Naive thymus-derived CD4-positive, alpha-beta T cell (primary cell): ENCODE results near the gene MACF1. TPM values are rescaled to one million over a fixed set of nuclear protein-coding genes. Genes with fewer than 3 reads are reported as not detected.

Experiments used
- ATAC-seq: fragments of 150-1000 bp; cut with Tn5 transposase; 2 replicates; pipeline ENCODE4 v1.10.0; 2021; ENCODE audit warnings: mild to moderate bottlenecking, moderate library complexity
- CTCF ChIA-PET: fragments of 350-600 bp; sonication (Branson Sonifier 250); formaldehyde crosslinking; loops from one replicate; lab custom pipeline; 2021; ENCODE audit warnings: antibody characterized with exemption; lab: Charles Lee
- POLR2A ChIA-PET: fragments of 350-600 bp; sonication (Branson Sonifier 250); formaldehyde crosslinking; loops from one replicate; lab custom pipeline; 2021; ENCODE audit warnings: antibody characterized with exemption, inconsistent platforms; lab: Charles Lee
- DNase-seq, 9 donors: peaks; one replicate each; pipeline versions ENCODE4 v3.0.0 to v3.0.0-alpha.2; 2020 to 2022; ENCODE audit warnings: mixed read lengths in 1 of 9
- H3K27ac ChIP-seq: one replicate; pipeline ENCODE4 v1.7.0; 2013; ENCODE audit warnings: mild to moderate bottlenecking, low read depth, low read length, moderate library complexity
- H3K27me3 ChIP-seq, 2 donors: one replicate each; pipeline ENCODE4 v1.7.0; 2013; ENCODE audit warnings: low read length in 2 of 2, mild to moderate bottlenecking in 2 of 2, moderate library complexity in 2 of 2; ENCODE audit not compliant: control insufficient read depth in 2 of 2, insufficient read depth in 2 of 2
- H3K36me3 ChIP-seq, 3 experiments: 1 replicate in 2 of 3; 2 replicates in 1 of 3; pipeline ENCODE4 v1.7.0; 2013; ENCODE audit warnings: low read length in 3 of 3, mild to moderate bottlenecking in 3 of 3, moderate library complexity in 1 of 3; ENCODE audit not compliant: insufficient read depth in 3 of 3, control insufficient read depth in 2 of 3
- H3K4me1 ChIP-seq, 2 donors: one replicate each; pipeline ENCODE4 v1.7.0; 2013; ENCODE audit warnings: low read length in 2 of 2, mild to moderate bottlenecking in 2 of 2, moderate library complexity in 1 of 2; ENCODE audit not compliant: control insufficient read depth in 2 of 2, insufficient read depth in 2 of 2
- H3K4me3 ChIP-seq: 2 replicates; pipeline ENCODE4 v1.7.0; 2013; ENCODE audit warnings: mild to moderate bottlenecking, low read length
- H3K9me3 ChIP-seq, 3 experiments: 1 replicate in 2 of 3; 2 replicates in 1 of 3; pipeline ENCODE4 v1.7.0; 2013; ENCODE audit warnings: low read length in 3 of 3; ENCODE audit not compliant: control insufficient read depth in 2 of 3
- H3K27ac Mint-ChIP-seq, 9 donors: one replicate each; pipeline ENCODE4 v1.8.0; 2020 to 2022; ENCODE audit warnings: mixed read lengths in 9 of 9, mild to moderate bottlenecking in 8 of 9, moderate library complexity in 5 of 9, inconsistent platforms in 2 of 9
- H3K27me3 Mint-ChIP-seq, 5 donors: one replicate each; pipeline ENCODE4 v1.8.0; 2021 to 2022; ENCODE audit warnings: mixed read lengths in 5 of 5, mild to moderate bottlenecking in 1 of 5
- H3K36me3 Mint-ChIP-seq, 5 donors: one replicate each; pipeline ENCODE4 v1.8.0; 2020 to 2022; ENCODE audit warnings: mixed read lengths in 5 of 5, mild to moderate bottlenecking in 3 of 5, inconsistent platforms in 1 of 5
- H3K4me1 Mint-ChIP-seq, 7 donors: one replicate each; pipeline ENCODE4 v1.8.0; 2020 to 2022; ENCODE audit warnings: mixed read lengths in 7 of 7, mild to moderate bottlenecking in 3 of 7, inconsistent platforms in 1 of 7
- H3K4me3 Mint-ChIP-seq, 10 donors: one replicate each; pipeline ENCODE4 v1.8.0; 2020 to 2022; ENCODE audit warnings: mild to moderate bottlenecking in 10 of 10, mixed read lengths in 10 of 10, moderate library complexity in 6 of 10, inconsistent platforms in 2 of 10
- H3K9me3 Mint-ChIP-seq, 11 donors: one replicate each; pipeline ENCODE4 v1.8.0; 2020 to 2022; ENCODE audit warnings: mixed read lengths in 11 of 11, mild to moderate bottlenecking in 4 of 11, inconsistent platforms in 1 of 11, moderate library complexity in 1 of 11
- intact Hi-C, 2 donors: fragments of 100-400 bp; cut with micrococcal nuclease; formaldehyde crosslinking; loops; one replicate each; pipeline ENCODE4 v1.15.1; 2023
- polyA plus RNA-seq, 2 donors: library from polyadenylated mRNA; unstranded; fragments of 300-500 nt; fragmentation: Illumina TruSeq; gene quantifications; one replicate each; pipeline ENCODE4 v1.2.3, GENCODE V29; 2021
- total RNA-seq, 6 experiments: library from RNA in 5 of 6; stranded (reverse) in 5 of 6; gene quantifications; 1 replicate in 5 of 6; 2 replicates in 1 of 6; pipeline ENCODE4 v1.2.3 and lab custom pipeline; 2021 to 2026

Gene MACF1, protein sequence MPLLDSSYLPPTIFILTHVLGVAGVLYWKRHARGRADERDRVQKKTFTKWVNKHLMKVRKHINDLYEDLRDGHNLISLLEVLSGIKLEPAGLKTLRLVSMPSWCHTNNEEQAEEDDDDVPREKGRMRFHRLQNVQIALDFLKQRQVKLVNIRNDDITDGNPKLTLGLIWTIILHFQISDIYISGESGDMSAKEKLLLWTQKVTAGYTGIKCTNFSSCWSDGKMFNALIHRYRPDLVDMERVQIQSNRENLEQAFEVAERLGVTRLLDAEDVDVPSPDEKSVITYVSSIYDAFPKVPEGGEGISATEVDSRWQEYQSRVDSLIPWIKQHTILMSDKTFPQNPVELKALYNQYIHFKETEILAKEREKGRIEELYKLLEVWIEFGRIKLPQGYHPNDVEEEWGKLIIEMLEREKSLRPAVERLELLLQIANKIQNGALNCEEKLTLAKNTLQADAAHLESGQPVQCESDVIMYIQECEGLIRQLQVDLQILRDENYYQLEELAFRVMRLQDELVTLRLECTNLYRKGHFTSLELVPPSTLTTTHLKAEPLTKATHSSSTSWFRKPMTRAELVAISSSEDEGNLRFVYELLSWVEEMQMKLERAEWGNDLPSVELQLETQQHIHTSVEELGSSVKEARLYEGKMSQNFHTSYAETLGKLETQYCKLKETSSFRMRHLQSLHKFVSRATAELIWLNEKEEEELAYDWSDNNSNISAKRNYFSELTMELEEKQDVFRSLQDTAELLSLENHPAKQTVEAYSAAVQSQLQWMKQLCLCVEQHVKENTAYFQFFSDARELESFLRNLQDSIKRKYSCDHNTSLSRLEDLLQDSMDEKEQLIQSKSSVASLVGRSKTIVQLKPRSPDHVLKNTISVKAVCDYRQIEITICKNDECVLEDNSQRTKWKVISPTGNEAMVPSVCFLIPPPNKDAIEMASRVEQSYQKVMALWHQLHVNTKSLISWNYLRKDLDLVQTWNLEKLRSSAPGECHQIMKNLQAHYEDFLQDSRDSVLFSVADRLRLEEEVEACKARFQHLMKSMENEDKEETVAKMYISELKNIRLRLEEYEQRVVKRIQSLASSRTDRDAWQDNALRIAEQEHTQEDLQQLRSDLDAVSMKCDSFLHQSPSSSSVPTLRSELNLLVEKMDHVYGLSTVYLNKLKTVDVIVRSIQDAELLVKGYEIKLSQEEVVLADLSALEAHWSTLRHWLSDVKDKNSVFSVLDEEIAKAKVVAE (N-terminal part only)
- total RNA-seq (100 to 1,000 TPM; 282 to 409 (median 335) TPM), polyA plus RNA-seq (10 to 100 TPM; 21.2 to 90.3 TPM), total RNA-seq (lab: John Stamatoyannopoulos, UW) (1,058 reads per million, percentile 99 among the genes with 10 or more reads in this experiment)

GRCh38 chr1:39204441-39205081, at the start of gene MACF1:
MACF1 (plus strand) TSS chr1:39204695; CDS start chr1:39205023, 328 bp downstream.
- H3K27ac ChIP-seq: peak within 1 kb of the TSS; percentile 66
- H3K9me3 ChIP-seq: no peaks in the 10 kb centered on the region
- H3K4me3 Mint-ChIP-seq: peak within 1 kb of the TSS; percentile 83 to 99 (median 88)
- POLR2A ChIA-PET: interaction anchor here (0.6 to 7.7 kb wide), 15 partner anchors 7 to 1731 kb away, joined by 3 to 95 read pairs (median 5); partner anchors contain the start of gene ZC3H12A
- H3K4me1 Mint-ChIP-seq: peaks cover 38 to 83% (median 74%) of the 10 kb centered on the region in 7 donors
- H3K36me3 ChIP-seq: no peaks in the 10 kb centered on the region
- peaks cover 0 to 20% (median 4%) of the 10 kb centered on the region in 5 donors for H3K36me3 Mint-ChIP-seq
- H3K4me3 ChIP-seq: peak within 1 kb of the TSS; percentile 61
- no peaks in the 10 kb centered on the region for H3K27me3 Mint-ChIP-seq
- CTCF ChIA-PET: interaction anchor here (0.9 to 8.0 kb wide), 7 partner anchors 9 to 55 kb away, joined by 3 to 89 read pairs (median 4); no protein-coding TSS in a partner anchor
- intact Hi-C loops: loop anchor here (1.0 kb wide), 3 partner anchors 7 to 21 kb away; no protein-coding TSS in a partner anchor
- ATAC-seq (peak; percentile 39), DNase-seq (peak in 2 of 9 donors; percentile 49 to 68)
- H3K27me3 ChIP-seq: no peaks in the 10 kb centered on the region
- peaks cover 0 to 2% (median 0%) of the 10 kb centered on the region in 11 donors for H3K9me3 Mint-ChIP-seq
- H3K4me1 ChIP-seq: peaks cover 19 to 23% of the 10 kb centered on the region in 2 donors
- H3K27ac Mint-ChIP-seq: peak within 1 kb of the TSS; percentile 82 to 98 (median 92)

DNA sequence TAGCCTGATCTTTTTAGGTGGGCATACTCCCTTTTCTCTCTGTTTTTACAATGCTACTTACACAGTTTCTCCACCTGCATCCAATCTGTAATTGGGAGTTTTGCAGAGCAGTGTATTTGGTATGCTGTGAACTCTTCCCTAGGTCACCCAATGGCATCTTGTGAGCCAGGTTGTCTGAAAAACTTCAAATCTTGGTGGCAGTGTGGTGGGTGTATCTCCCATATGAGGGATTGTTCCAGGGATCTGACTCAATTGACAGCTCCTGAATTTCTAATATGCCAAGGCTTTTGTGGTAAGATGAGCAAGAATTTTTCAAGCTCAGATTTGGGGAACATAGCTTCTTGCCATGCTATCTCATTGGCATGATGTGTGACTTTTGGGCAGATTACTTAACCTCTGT, 47.2 kb upstream of the MACF1 start:
- ChIA-PET CTCF (no interaction called here), POLR2A (no interaction called here)
- no peak overlapping the region for H3K4me3 ChIP-seq
- no peaks in the 10 kb centered on the region for H3K36me3 ChIP-seq
- Mint-ChIP-seq H3K27ac (no peak overlapping the region), H3K4me1 (peaks cover 0 to 9% (median 3%) of the 10 kb centered on the region in 7 donors), H3K4me3 (no peak overlapping the region), H3K36me3 (no peaks in the 10 kb centered on the region), H3K27me3 (peaks cover 0 to 25% (median 0%) of the 10 kb centered on the region in 5 donors), H3K9me3 (peaks cover 0 to under 1% (median 0%) of the 10 kb centered on the region in 11 donors)
- DNase-seq: no peak
- no peak overlapping the region for H3K27ac ChIP-seq
- intact Hi-C loops: no loop called here
- ATAC-seq: no peak
- no peaks in the 10 kb centered on the region for H3K27me3 ChIP-seq
- no peaks in the 10 kb centered on the region for H3K9me3 ChIP-seq
- H3K4me1 ChIP-seq: no peaks in the 10 kb centered on the region

DNA sequence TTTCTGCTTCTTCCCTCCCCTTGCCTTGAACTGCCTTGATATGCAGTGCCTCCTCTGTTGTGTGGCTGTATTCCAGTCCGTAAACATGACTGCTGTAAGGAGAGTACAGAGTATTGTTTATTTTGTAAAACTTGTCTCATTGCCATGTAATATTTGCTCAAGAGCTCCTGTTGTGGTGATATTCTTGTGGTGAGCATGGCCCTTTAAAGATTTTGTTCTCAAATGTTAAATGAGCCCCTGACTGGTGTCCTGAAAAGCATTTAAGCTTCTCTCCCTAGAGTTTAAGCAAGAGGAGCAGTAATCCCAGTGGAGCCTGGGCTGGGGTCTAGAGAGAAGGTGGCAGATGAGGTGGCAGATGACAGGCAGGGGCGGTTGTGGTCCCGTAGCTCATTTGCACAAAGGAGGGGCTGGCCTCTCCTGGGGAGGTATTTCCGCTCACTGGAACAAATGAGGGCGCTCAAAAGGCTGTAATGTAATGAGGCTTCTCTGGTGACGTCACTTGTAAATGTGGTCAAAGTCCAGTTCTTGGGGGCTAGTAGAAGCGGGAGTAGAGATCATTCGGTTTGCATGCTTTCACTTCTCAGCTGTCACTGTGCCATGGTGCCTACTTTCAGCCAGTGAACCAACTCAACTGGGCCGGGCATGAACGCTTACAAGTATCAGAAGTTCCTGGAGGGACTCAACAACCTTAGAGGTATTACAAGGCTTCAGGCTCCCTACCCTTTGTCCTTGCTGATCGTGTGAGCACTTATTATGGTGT, 46.0 kb upstream of the MACF1 start:
- H3K27me3 Mint-ChIP-seq: peaks cover 0 to 23% (median 0%) of the 10 kb centered on the region in 5 donors
- no peaks in the 10 kb centered on the region for H3K36me3 Mint-ChIP-seq
- Histone ChIP-seq H3K27me3 (no peaks in the 10 kb centered on the region), H3K4me3 (no peak overlapping the region), H3K36me3 (no peaks in the 10 kb centered on the region), H3K9me3 (no peaks in the 10 kb centered on the region), H3K4me1 (no peaks in the 10 kb centered on the region), H3K27ac (no peak overlapping the region)
- no peak overlapping the region for H3K27ac Mint-ChIP-seq
- no peak for DNase-seq
- CTCF ChIA-PET: no interaction called here
- no peak overlapping the region for H3K4me3 Mint-ChIP-seq
- intact Hi-C loops: no loop called here
- ATAC-seq: no peak
- H3K4me1 Mint-ChIP-seq: peaks cover 0 to 9% (median 3%) of the 10 kb centered on the region in 7 donors
- POLR2A ChIA-PET: interaction anchor here (0.7 kb wide), 1 partner anchor 35 kb away, joined by 3 read pairs; no protein-coding TSS in a partner anchor
- peaks cover 0 to 1% (median 0%) of the 10 kb centered on the region in 11 donors for H3K9me3 Mint-ChIP-seq

- peaks cover 0 to 9% (median 3%) of the 10 kb centered on the region in 7 donors for H3K4me1 Mint-ChIP-seq
- DNase-seq (no peak), ATAC-seq (no peak)
- Histone ChIP-seq H3K27me3 (no peaks in the 10 kb centered on the region), H3K27ac (no peak overlapping the region), H3K4me3 (no peak overlapping the region), H3K4me1 (no peaks in the 10 kb centered on the region), H3K9me3 (no peaks in the 10 kb centered on the region), H3K36me3 (no peaks in the 10 kb centered on the region)
- no peaks in the 10 kb centered on the region for H3K36me3 Mint-ChIP-seq
- CTCF ChIA-PET: no interaction called here
- POLR2A ChIA-PET: interaction anchor here (0.7 kb wide), 1 partner anchor 36 kb away, joined by 3 read pairs; no protein-coding TSS in a partner anchor
- no peak overlapping the region for H3K27ac Mint-ChIP-seq
- no peak overlapping the region for H3K4me3 Mint-ChIP-seq
- peaks cover 0 to 23% (median 0%) of the 10 kb centered on the region in 5 donors for H3K27me3 Mint-ChIP-seq
- intact Hi-C loops: no loop called here
- H3K9me3 Mint-ChIP-seq: peaks cover 0 to 1% (median 0%) of the 10 kb centered on the region in 11 donors
Observed at GRCh38 chr1:39159224-39160036, 45.1 kb upstream of the MACF1 start.

GRCh38 chr1:39160703-39161102, 43.8 kb upstream of the MACF1 start:
- Histone ChIP-seq H3K4me1 (no peaks in the 10 kb centered on the region), H3K27ac (no peak overlapping the region), H3K4me3 (no peak overlapping the region), H3K36me3 (no peaks in the 10 kb centered on the region), H3K27me3 (no peaks in the 10 kb centered on the region), H3K9me3 (no peaks in the 10 kb centered on the region)
- Mint-ChIP-seq H3K27me3 (peaks cover 0 to 23% (median 0%) of the 10 kb centered on the region in 5 donors), H3K27ac (no peak overlapping the region), H3K4me1 (peaks cover 0 to 5% (median 0%) of the 10 kb centered on the region in 7 donors), H3K36me3 (no peaks in the 10 kb centered on the region), H3K9me3 (peaks cover 0 to 1% (median 0%) of the 10 kb centered on the region in 11 donors), H3K4me3 (no peak overlapping the region)
- DNase-seq (no peak), ATAC-seq (no peak)
- intact Hi-C loops: no loop called here
- CTCF ChIA-PET: no interaction called here
- POLR2A ChIA-PET: no interaction called here
